Spleen (tissue), 11 donors: Measurements from ENCODE around the gene GBX2. TPM values are rescaled to one million over a fixed set of nuclear protein-coding genes. Genes with fewer than 3 reads are reported as not detected.

ENCODE experiments used
- DNase-seq: peaks from one replicate; pipeline ENCODE4 v3.0.0-alpha.2; 2020
- H3K27ac ChIP-seq, 8 donors: fragments of 200-600 bp; sonication (generic) in 7 of 8; 1 replicate in 4 of 8; 2 replicates in 4 of 8; pipeline versions ENCODE4 v1.5.0 to v1.8.0; 2016 to 2021; ENCODE audit warnings: inconsistent platforms in 4 of 8, mild to moderate bottlenecking in 4 of 8, moderate library complexity in 1 of 8
- H3K27me3 ChIP-seq, 7 donors: fragments of 200-600 bp; sonication (generic) in 6 of 7; replicated peaks in 1 of 7; 1 replicate in 4 of 7; 2 replicates in 3 of 7; pipeline versions ENCODE4 v1.5.0 to v1.8.0; 2016 to 2021; ENCODE audit warnings: inconsistent platforms in 3 of 7, mild to moderate bottlenecking in 1 of 7
- H3K36me3 ChIP-seq, 6 donors: fragments of 200-600 bp; sonication (generic) in 5 of 6; 1 replicate in 4 of 6; 2 replicates in 2 of 6; pipeline versions ENCODE4 v1.5.0 to v1.8.0; 2016 to 2021; ENCODE audit warnings: inconsistent platforms in 2 of 6
- H3K4me1 ChIP-seq, 6 donors: fragments of 200-600 bp; sonication (generic) in 5 of 6; 1 replicate in 3 of 6; 2 replicates in 3 of 6; pipeline versions ENCODE4 v1.5.0 to v1.8.0; 2016 to 2021; ENCODE audit warnings: inconsistent platforms in 3 of 6
- H3K4me3 ChIP-seq, 8 donors: fragments of 200-600 bp; sonication (generic) in 7 of 8; 1 replicate in 4 of 8; 2 replicates in 4 of 8; pipeline versions ENCODE4 v1.5.0 to v1.8.0; 2016 to 2021; ENCODE audit warnings: inconsistent platforms in 4 of 8, mild to moderate bottlenecking in 4 of 8, moderate library complexity in 2 of 8
- H3K9me3 ChIP-seq, 8 donors: fragments of 200-600 bp; sonication (generic) in 7 of 8; 1 replicate in 4 of 8; 2 replicates in 4 of 8; pipeline versions ENCODE4 v1.5.0 to v1.8.0; 2016 to 2021; ENCODE audit warnings: inconsistent platforms in 4 of 8
- CTCF ChIP-seq, 11 experiments: fragments of 200-600 bp in 7 of 11; fragments of 450-650 bp in 4 of 11; sonication (generic) in 4 of 11; IDR thresholded peaks in 8 of 11; conservative IDR thresholded peaks in 3 of 11; 1 replicate in 7 of 11; 2 replicates in 4 of 11; pipeline versions ENCODE4 v1.4.0 to v1.8.0; 2016 to 2021; ENCODE audit warnings: antibody characterized with exemption in 11 of 11, inconsistent platforms in 4 of 11, mild to moderate bottlenecking in 1 of 11
- POLR2A ChIP-seq, 3 donors: fragments of 450-650 bp; IDR thresholded peaks; one replicate each; pipeline ENCODE4 v1.5.1; 2017; ENCODE audit warnings: antibody characterized with exemption in 3 of 3, mild to moderate bottlenecking in 1 of 3
- POLR2AphosphoS5 ChIP-seq, 3 donors: sonication (generic); formaldehyde crosslinking; IDR thresholded peaks; one replicate each; pipeline ENCODE4 v1.5.1; 2017; ENCODE audit warnings: antibody characterized with exemption in 3 of 3
- WGBS, 5 donors: extraction: QIAGEN DNeasy Blood & Tissue Kit in 3 of 5; methylation state at CpG; one replicate each; pipeline versions ENCODE4 v1.1.5 to v1.1.7; 2013 to 2018; 5-methylcytosine and 5-hydroxymethylcytosine counted together
- intact Hi-C: fragments of 100-400 bp; cut with DNase I; formaldehyde crosslinking; loops from one replicate; pipeline ENCODE4 v1.15.0; 2023; ENCODE audit warnings: low total_unique reads
- polyA plus RNA-seq, 3 donors: library from polyadenylated mRNA; stranded (reverse); fragments of 200-250 nt; gene quantifications; one replicate each; pipeline ENCODE4 v1.2.1, GENCODE V29; 2013
- total RNA-seq, 7 donors: library from RNA; depleted of rRNA in 3 of 7; stranded (reverse); fragments of >200 nt in 3 of 7; fragmentation: NEBNext Ultra II Directional in 4 of 7; extraction: Animal tissue kit (Norgen Biotek cat#: 25700) in 4 of 7; gene quantifications; one replicate each; pipeline versions ENCODE4 v1.1.0 to v1.2.1, GENCODE V29; 2016 to 2021
- donor health status: healthy with polysubstance abuse.
- donor health status: DM: no; HTN: no; CAD: no; lungs with moderate emphysema.
- donor health status: DM: no; HTN: no; CAD: no.
- donor health status: Bipolar disorder and iron deficiency.
- donor health status: healthy.
- donor health status: DM: no; HTN: no; CAD: no.
- donor health status: DM: yes; HTN: yes; CAD: no.

GBX2 gene
- total and polyA plus RNA-seq, 10 donors: 0.69 TPM; not detected in 9

- intact Hi-C loops: no loop called here
- DNase-seq: no peak
- Histone ChIP-seq H3K27ac (no peak overlapping the region), H3K4me1 (no peaks in the 10 kb centered on the region), H3K27me3 (peaks cover 0 to 26% (median 0%) of the 10 kb centered on the region in 7 donors), H3K36me3 (no peaks in the 10 kb centered on the region), H3K9me3 (no peaks in the 10 kb centered on the region), H3K4me3 (no peak overlapping the region)
- WGBS, 5 donors: 83 to 91% (median 88%) methylated on average over 2 of the region's 2 CpGs
- no peak for TF ChIP-seq CTCF (IDR thresholded peaks at IDR 0.05 in 8 of 11, conservative IDR thresholded peaks at IDR 0.05 in 3 of 11)
- no peak for TF ChIP-seq POLR2AphosphoS5 (IDR thresholded peaks at IDR 0.05)
- no peak for TF ChIP-seq POLR2A (IDR thresholded peaks at IDR 0.05)
These were observed 22.5 kb upstream of the GBX2 start for GRCh38 chr2:236190674-236191073.

GRCh38 chr2:236184701-236185100 is 16.5 kb upstream of the GBX2 start:
- 81 to 91% (median 87%) methylated on average over 4 of the region's 4 CpGs for WGBS, 5 donors

GRCh38 chr2:236180831-236181453 is 12.8 kb upstream of the GBX2 start:
- intact Hi-C loops: loop anchor here (10.0 kb wide), 1 partner anchor 406 kb away; no protein-coding TSS in a partner anchor
- H3K9me3 ChIP-seq: peaks cover 0 to 11% (median 2%) of the 10 kb centered on the region in 8 donors
- peaks cover 0 to 26% (median 18%) of the 10 kb centered on the region in 6 donors for H3K4me1 ChIP-seq
- H3K27ac ChIP-seq: no peak overlapping the region
- WGBS, 5 donors: 15 to 16% (median 15%) methylated on average over 9 of the region's 9 CpGs
- DNase-seq: no peak
- H3K27me3 ChIP-seq: peaks cover 12 to 99% (median 66%) of the 10 kb centered on the region in 7 donors
- no peaks in the 10 kb centered on the region for H3K36me3 ChIP-seq
- no peak overlapping the region for H3K4me3 ChIP-seq
- TF ChIP-seq POLR2A (IDR thresholded peaks at IDR 0.05) (no peak), CTCF (IDR thresholded peaks at IDR 0.05 in 8 of 11, conservative IDR thresholded peaks at IDR 0.05 in 3 of 11) (peak in 9 of 11 experiments; percentile 6 to 62 (median 48))

More at GRCh38 chr2:236184701-236185100, 16.5 kb upstream of the GBX2 start:
- intact Hi-C loops: loop anchor here (10.0 kb wide), 1 partner anchor 410 kb away; no protein-coding TSS in a partner anchor
- DNase-seq: no peak
- Histone ChIP-seq H3K4me3 (no peak overlapping the region), H3K36me3 (no peaks in the 10 kb centered on the region), H3K27me3 (peaks cover 5 to 75% (median 28%) of the 10 kb centered on the region in 7 donors), H3K9me3 (peaks cover 0 to 11% (median 2%) of the 10 kb centered on the region in 8 donors), H3K4me1 (peaks cover 0 to 5% (median 0%) of the 10 kb centered on the region in 6 donors), H3K27ac (no peak overlapping the region)
- no peak for TF ChIP-seq POLR2AphosphoS5 (IDR thresholded peaks at IDR 0.05)
- no peak for TF ChIP-seq CTCF (IDR thresholded peaks at IDR 0.05 in 8 of 11, conservative IDR thresholded peaks at IDR 0.05 in 3 of 11)
- TF ChIP-seq POLR2A (IDR thresholded peaks at IDR 0.05): no peak

GRCh38 chr2:236180076-236180816 is 12.1 kb upstream of the GBX2 start:
- Histone ChIP-seq H3K36me3 (no peaks in the 10 kb centered on the region), H3K9me3 (peaks cover 0 to 11% (median 2%) of the 10 kb centered on the region in 8 donors), H3K27ac (no peak overlapping the region), H3K27me3 (peaks cover 12 to 100% (median 70%) of the 10 kb centered on the region in 7 donors), H3K4me1 (peaks cover 0 to 26% (median 18%) of the 10 kb centered on the region in 6 donors), H3K4me3 (no peak overlapping the region)
- 16 to 31% (median 24%) methylated on average over 12 of the region's 12 CpGs for whole genome bisulfite sequencing, 5 donors
- no peak for TF ChIP-seq POLR2A (IDR thresholded peaks at IDR 0.05)
- no peak for TF ChIP-seq CTCF (IDR thresholded peaks at IDR 0.05 in 8 of 11, conservative IDR thresholded peaks at IDR 0.05 in 3 of 11)
- TF ChIP-seq POLR2AphosphoS5 (IDR thresholded peaks at IDR 0.05): no peak
- intact Hi-C loops: loop anchor here (10.0 kb wide), 1 partner anchor 405 kb away; no protein-coding TSS in a partner anchor
- no peak for DNase-seq
